Measurements from ENCODE around the gene RAB6B.

DNA sequence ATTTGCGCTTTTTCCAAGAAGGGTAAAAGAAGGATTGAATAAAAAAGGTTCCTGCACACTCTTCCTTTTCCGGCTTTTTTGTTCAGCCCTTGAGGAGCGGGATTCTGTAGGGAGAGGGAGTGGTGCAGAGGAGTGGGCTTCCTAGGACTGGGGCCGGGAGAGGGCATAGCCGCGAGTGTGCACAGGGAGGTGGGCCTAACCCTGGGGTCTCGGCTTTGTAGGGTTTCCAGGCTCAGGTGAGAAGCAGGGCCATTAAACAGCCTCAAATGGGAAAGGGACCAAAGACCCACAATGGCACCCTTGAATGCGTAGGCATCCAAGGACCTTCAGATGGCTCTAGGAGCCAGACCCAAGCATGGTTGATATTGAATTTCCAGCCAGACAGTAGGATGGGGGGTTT, 35.4 kb upstream of the RAB6B start:
- TF ChIP-seq, protein P1, sequence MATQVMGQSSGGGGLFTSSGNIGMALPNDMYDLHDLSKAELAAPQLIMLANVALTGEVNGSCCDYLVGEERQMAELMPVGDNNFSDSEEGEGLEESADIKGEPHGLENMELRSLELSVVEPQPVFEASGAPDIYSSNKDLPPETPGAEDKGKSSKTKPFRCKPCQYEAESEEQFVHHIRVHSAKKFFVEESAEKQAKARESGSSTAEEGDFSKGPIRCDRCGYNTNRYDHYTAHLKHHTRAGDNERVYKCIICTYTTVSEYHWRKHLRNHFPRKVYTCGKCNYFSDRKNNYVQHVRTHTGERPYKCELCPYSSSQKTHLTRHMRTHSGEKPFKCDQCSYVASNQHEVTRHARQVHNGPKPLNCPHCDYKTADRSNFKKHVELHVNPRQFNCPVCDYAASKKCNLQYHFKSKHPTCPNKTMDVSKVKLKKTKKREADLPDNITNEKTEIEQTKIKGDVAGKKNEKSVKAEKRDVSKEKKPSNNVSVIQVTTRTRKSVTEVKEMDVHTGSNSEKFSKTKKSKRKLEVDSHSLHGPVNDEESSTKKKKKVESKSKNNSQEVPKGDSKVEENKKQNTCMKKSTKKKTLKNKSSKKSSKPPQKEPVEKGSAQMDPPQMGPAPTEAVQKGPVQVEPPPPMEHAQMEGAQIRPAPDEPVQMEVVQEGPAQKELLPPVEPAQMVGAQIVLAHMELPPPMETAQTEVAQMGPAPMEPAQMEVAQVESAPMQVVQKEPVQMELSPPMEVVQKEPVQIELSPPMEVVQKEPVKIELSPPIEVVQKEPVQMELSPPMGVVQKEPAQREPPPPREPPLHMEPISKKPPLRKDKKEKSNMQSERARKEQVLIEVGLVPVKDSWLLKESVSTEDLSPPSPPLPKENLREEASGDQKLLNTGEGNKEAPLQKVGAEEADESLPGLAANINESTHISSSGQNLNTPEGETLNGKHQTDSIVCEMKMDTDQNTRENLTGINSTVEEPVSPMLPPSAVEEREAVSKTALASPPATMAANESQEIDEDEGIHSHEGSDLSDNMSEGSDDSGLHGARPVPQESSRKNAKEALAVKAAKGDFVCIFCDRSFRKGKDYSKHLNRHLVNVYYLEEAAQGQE (IDR thresholded peaks at IDR 0.05; ENCODE audit: unreplicated experiment): no peak
- TF ChIP-seq, protein P2, sequence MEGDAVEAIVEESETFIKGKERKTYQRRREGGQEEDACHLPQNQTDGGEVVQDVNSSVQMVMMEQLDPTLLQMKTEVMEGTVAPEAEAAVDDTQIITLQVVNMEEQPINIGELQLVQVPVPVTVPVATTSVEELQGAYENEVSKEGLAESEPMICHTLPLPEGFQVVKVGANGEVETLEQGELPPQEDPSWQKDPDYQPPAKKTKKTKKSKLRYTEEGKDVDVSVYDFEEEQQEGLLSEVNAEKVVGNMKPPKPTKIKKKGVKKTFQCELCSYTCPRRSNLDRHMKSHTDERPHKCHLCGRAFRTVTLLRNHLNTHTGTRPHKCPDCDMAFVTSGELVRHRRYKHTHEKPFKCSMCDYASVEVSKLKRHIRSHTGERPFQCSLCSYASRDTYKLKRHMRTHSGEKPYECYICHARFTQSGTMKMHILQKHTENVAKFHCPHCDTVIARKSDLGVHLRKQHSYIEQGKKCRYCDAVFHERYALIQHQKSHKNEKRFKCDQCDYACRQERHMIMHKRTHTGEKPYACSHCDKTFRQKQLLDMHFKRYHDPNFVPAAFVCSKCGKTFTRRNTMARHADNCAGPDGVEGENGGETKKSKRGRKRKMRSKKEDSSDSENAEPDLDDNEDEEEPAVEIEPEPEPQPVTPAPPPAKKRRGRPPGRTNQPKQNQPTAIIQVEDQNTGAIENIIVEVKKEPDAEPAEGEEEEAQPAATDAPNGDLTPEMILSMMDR (conservative IDR thresholded peaks at IDR 0.05; ENCODE audit: low read depth in 2 of 2): no peak
- TF ChIP-seq ZNF331 (CRISPR knock-in tag; IDR thresholded peaks at IDR 0.05; ENCODE audit: low read depth) (no peak), POLR2AphosphoS5 (IDR thresholded peaks at IDR 0.05; ENCODE audit: low read depth) (no peak)
